ENCODE measurements around the gene DUS3L.

DUS3L gene

GRCh38 chr19:5823579-5824281 is 32.8 kb upstream of the DUS3L start:
- in situ Hi-C loops (cut with HindIII; ENCODE audit: low pct_ligation_motif_present, low pct_unique_long_range_greater_than_20kb, low sequenced_read_pairs): no loop called here
- no peak for DNase-seq

GRCh38 chr19:5822181-5822844 is 31.4 kb upstream of the DUS3L start:
- in situ Hi-C loops (cut with HindIII; ENCODE audit: low pct_ligation_motif_present, low pct_unique_long_range_greater_than_20kb, low sequenced_read_pairs): no loop called here
- DNase-seq: no peak

GRCh38 chr19:5821521-5822180 is 30.7 kb upstream of the DUS3L start:
- no peak for DNase-seq
- in situ Hi-C loops (cut with HindIII; ENCODE audit: low pct_ligation_motif_present, low pct_unique_long_range_greater_than_20kb, low sequenced_read_pairs): no loop called here

DNA sequence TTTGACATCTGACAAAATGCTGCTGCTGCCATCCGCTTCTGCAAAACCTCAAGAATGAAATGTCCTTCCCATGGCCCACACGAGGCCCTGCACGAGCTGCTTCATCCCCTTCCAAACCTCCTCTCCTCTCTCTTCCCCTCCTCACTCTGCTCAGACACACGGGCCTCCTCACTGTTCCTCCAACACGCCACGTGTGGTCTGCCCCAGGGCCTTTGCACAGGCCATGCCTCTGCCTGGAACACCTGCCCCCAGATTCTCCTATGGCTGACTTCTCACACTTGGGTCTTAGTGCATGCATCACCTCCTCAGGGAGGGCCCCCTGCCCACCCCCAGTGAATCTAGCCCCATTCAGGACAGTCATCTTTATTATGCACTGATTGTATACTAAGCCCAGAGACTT is 29.8 kb upstream of the DUS3L start:
- in situ Hi-C loops (cut with HindIII; ENCODE audit: low pct_ligation_motif_present, low pct_unique_long_range_greater_than_20kb, low sequenced_read_pairs): no loop called here

GRCh38 chr19:5818594-5818993 is 27.6 kb upstream of the DUS3L start:
- in situ Hi-C loops (cut with HindIII; ENCODE audit: low pct_ligation_motif_present, low pct_unique_long_range_greater_than_20kb, low sequenced_read_pairs): no loop called here
- no peak for DNase-seq

More for the DNA sequence above, 29.8 kb upstream of the DUS3L start:
- no peak for DNase-seq

DNA sequence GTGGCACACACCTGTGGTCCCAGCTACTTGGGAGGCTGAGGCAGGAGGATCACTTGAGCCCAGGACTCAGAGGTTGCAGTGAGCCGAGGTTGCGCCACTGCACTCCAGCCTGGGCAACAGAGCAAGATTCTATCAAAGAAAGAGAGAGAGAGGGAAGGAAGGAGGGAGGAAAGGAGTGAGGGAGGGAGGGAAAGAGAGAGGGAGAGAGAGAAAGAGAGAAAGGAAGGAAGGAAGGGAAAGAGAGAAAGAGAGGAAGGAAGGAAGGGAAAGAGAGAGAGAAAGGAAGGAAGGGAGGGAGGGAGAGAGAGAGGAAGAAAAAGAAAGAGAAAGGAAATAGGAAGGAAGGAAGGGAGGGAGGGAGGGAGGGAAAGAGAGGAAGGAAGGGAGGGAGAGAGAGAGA is 26.3 kb upstream of the DUS3L start:
- no peak for DNase-seq
- in situ Hi-C loops (cut with HindIII; ENCODE audit: low pct_ligation_motif_present, low pct_unique_long_range_greater_than_20kb, low sequenced_read_pairs): no loop called here

DNA sequence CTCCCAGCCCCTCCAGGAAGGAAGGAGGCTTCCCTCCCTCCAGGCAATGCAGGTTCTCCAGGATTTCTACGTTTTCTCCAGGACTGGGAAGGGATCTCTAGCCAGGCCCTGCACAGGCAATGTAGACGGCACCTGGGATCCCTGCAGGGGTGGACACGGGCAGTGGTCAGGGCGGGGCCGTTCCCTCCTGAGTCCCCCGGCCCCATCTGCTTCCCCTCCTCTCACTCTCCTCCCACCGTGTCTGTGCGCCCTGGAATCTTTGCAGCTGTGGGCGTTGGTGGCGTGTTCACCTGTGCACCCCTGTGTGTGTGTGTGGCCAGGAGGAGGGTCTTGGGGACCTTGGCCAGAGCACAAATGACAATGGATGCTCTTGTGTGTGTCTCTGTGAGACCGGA is 23.9 kb upstream of the DUS3L start:
- in situ Hi-C loops (cut with HindIII; ENCODE audit: low pct_ligation_motif_present, low pct_unique_long_range_greater_than_20kb, low sequenced_read_pairs): no loop called here
- no peak for DNase-seq

GRCh38 chr19:5814123-5814851 is 23.3 kb upstream of the DUS3L start:
- in situ Hi-C loops (cut with HindIII; ENCODE audit: low pct_ligation_motif_present, low pct_unique_long_range_greater_than_20kb, low sequenced_read_pairs): no loop called here

GRCh38 chr19:5811117-5811516 is 20.2 kb upstream of the DUS3L start:
- no peak for DNase-seq
- in situ Hi-C loops (cut with HindIII; ENCODE audit: low pct_ligation_motif_present, low pct_unique_long_range_greater_than_20kb, low sequenced_read_pairs): no loop called here

More at GRCh38 chr19:5814123-5814851, 23.3 kb upstream of the DUS3L start:
- DNase-seq: no peak

GRCh38 chr19:5809469-5809868 is 18.5 kb upstream of the DUS3L start:
- no peak for DNase-seq
- in situ Hi-C loops (cut with HindIII; ENCODE audit: low pct_ligation_motif_present, low pct_unique_long_range_greater_than_20kb, low sequenced_read_pairs): no loop called here

DNA sequence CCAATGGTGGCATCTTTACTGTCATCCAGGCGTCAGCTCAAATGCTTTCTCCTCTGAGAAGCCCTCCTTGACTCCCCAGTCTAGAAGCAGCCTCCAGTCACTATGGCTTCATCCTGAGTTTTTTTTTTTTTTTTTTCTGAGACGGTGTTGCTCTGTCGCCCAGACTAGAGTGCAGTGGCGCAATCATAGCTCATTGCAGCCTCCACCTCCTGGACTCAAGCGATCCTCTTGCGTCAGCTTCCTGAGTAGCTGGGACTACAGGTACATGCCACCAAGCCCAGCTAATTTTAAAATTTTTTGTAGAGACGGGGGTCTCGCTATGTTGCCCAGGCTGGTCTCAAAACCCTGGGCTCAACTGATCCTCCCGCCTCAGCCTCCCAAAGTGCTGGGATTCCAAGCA is 18.1 kb upstream of the DUS3L start:
- in situ Hi-C loops (cut with HindIII; ENCODE audit: low pct_ligation_motif_present, low pct_unique_long_range_greater_than_20kb, low sequenced_read_pairs): no loop called here
- DNase-seq: no peak

- in situ Hi-C loops (cut with HindIII; ENCODE audit: low pct_ligation_motif_present, low pct_unique_long_range_greater_than_20kb, low sequenced_read_pairs): no loop called here
- DNase-seq: no peak
Observed at GRCh38 chr19:5808120-5808816, 17.3 kb upstream of the DUS3L start.

- in situ Hi-C loops (cut with HindIII; ENCODE audit: low pct_ligation_motif_present, low pct_unique_long_range_greater_than_20kb, low sequenced_read_pairs): no loop called here
- no peak for DNase-seq
Observed at GRCh38 chr19:5806905-5807304, 15.9 kb upstream of the DUS3L start.

DNA sequence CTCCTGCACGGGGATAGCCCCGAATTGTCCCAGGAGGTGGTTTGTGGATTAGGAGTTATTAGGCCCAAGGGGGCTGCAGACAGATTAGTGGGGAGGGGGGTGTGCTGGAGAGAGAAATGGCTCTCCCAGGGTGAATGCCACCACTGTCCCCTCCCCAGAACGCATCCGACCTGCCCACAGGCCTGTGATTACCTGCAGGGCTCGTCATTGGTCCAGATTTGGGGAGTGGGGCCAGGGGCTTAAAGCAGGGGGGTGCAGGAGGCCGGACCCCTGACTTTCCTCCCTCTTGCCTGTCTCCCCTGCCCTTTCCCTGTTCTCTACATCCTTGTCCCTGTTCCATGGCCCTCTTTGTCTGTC is 15.1 kb upstream of the DUS3L start:
- DNase-seq: no peak
- in situ Hi-C loops (cut with HindIII; ENCODE audit: low pct_ligation_motif_present, low pct_unique_long_range_greater_than_20kb, low sequenced_read_pairs): no loop called here

GRCh38 chr19:5805462-5806132 is 14.6 kb upstream of the DUS3L start:
- in situ Hi-C loops (cut with HindIII; ENCODE audit: low pct_ligation_motif_present, low pct_unique_long_range_greater_than_20kb, low sequenced_read_pairs): no loop called here
- DNase-seq: peak; percentile 66

- DNase-seq: peak; percentile 14
- in situ Hi-C loops (cut with HindIII; ENCODE audit: low pct_ligation_motif_present, low pct_unique_long_range_greater_than_20kb, low sequenced_read_pairs): no loop called here
Observed at GRCh38 chr19:5804516-5805461, 13.8 kb upstream of the DUS3L start, which contains the start of gene NRTN. Gene NRTN (plus strand): TSS chr19:5805067. CDS start chr19:5824166, 19,099 bp downstream.

Measured in ACHN (cell line).